Epithelial cell of proximal tubule (primary cell): Measurements from ENCODE around the gene CCDC57. TPM values are rescaled to one million over a fixed set of nuclear protein-coding genes. Genes with fewer than 3 reads are reported as not detected.

Experiments used
- DNase-seq: peaks from one replicate; pipeline ENCODE4 v3.0.0-alpha.2; 2011; ENCODE audit warnings: low read depth
- H3K4me3 ChIP-seq: 2 replicates; pipeline ENCODE4 v1.5.1; 2011; ENCODE audit warnings: low read depth, mild to moderate bottlenecking, low read length
- total RNA-seq: library from RNA; depleted of rRNA; stranded (reverse); fragments of >200 nt; gene quantifications from 2 replicates; pipeline ENCODE4 v1.2.3, GENCODE V29; 2015
- TF ChIP-seq, protein P1 (sequence below): conservative IDR thresholded peaks from 2 replicates; pipeline ENCODE4 v1.5.1; 2012; ENCODE audit warnings: low read depth, mild to moderate bottlenecking, low read length

Gene CCDC57
- total RNA-seq, 1 donor from 2014 or later, result 10.8 TPM

DNA sequence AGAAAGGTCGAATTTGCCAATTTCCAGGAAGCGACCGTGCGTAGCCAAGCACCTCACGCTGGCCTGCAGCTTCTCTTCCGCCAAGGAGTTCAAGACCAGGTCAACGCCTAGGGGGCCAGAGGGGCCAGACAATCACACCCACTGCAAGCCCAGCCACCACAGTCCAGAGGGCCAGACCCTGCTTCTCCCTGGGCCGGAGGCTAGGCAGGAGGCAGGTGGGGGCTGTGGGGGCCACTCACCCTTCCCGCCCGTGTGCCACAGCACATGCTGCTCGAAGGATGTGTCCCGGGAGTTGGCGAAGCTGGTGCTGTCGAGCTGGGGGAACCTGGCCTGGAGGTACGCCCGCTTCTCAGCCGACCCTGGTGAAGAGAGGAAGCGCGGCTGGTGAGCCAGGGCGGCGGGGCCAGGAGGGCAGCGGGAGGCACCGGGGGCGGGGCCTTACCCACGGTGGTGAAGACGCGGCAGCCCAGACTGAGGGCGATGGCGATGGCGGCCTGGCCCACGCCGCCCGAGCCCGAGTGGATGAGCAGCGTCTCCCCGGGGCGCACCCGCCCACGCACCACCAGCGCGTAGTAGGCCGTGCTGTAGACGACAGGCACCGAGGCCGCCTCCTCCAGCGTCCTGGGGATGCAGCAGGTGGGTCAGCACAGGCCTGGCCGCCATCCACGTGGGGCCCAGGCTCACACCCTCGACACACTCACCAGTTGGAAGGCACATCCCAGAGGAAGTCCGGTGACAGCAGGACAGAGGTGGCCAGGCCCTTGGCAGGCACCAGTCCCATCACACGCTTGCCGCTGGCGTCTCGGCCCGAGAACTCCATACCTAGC is 128.9 kb downstream of the CCDC57 start:
- DNase-seq, result no peak
- TF ChIP-seq, protein P1, sequence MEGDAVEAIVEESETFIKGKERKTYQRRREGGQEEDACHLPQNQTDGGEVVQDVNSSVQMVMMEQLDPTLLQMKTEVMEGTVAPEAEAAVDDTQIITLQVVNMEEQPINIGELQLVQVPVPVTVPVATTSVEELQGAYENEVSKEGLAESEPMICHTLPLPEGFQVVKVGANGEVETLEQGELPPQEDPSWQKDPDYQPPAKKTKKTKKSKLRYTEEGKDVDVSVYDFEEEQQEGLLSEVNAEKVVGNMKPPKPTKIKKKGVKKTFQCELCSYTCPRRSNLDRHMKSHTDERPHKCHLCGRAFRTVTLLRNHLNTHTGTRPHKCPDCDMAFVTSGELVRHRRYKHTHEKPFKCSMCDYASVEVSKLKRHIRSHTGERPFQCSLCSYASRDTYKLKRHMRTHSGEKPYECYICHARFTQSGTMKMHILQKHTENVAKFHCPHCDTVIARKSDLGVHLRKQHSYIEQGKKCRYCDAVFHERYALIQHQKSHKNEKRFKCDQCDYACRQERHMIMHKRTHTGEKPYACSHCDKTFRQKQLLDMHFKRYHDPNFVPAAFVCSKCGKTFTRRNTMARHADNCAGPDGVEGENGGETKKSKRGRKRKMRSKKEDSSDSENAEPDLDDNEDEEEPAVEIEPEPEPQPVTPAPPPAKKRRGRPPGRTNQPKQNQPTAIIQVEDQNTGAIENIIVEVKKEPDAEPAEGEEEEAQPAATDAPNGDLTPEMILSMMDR, result no peak
- H3K4me3 ChIP-seq, result no peak overlapping the region

DNA sequence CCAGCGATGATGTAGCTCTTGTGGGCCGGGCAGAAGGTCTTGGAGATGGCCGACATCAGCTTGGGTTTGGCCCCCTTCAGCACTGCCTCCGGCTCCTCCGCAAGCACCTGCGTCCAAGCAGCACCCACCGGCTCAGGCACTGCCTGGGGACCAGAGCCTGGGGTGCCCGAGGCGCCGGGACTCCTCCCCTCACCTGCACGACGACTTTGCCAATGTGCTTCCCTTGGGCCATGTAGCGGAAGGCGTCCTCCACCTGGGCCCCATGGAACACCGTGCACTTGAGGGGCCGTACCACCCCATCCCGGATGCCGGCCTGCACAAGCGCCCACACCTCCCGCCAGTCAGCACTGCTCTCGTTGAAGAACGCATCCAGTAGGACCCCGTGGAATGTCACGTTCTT is 129.6 kb downstream of the CCDC57 start:
- H3K4me3 ChIP-seq, result no peak overlapping the region
- DNase-seq, result no peak
- TF ChIP-seq, protein P1, result no peak

DNA sequence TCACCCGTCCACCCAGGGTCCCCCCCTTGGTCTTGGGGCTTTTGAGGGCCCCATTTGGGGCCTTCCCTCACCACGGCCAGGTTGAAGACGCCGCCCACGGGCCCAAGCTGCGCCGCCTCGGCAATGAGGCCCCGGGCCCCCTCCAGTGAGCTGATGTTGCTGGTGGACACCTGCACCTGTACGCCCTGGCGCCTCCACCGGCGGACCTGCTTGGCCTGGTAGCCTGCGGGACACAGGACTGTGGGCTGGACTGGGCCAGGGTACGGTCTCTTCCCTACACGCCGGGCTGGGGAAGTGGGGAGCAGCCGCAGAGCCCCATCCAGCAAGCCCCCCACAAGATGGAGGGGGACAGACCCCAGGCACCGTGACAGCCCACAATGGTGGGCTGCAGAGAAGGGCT is 130.2 kb downstream of the CCDC57 start:
- DNase-seq, result no peak
- TF ChIP-seq, protein P1, result no peak
- H3K4me3 ChIP-seq, result no peak overlapping the region

DNA sequence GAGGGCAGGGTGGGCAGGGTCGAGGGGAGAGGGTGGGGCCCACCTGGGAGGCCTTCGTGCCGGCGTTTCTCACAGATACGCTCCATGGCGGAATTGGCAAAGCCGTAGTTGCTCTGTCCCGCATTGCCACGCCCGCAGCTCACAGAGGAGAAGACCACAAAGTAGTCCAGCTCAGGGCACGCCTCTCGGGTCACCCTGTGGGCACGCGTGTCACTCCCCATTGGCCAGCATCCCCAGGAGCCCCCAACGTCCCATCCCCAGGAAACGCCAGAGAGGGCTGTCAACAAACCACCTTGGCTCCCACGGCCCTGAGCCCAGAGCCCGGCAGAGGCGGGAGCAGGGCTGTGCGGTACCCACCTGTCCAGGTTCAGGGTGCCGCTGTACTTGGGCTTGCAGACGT is 130.7 kb downstream of the CCDC57 start:
- TF ChIP-seq, protein P1, result no peak
- H3K4me3 ChIP-seq, result no peak overlapping the region
- DNase-seq, result no peak

DNA sequence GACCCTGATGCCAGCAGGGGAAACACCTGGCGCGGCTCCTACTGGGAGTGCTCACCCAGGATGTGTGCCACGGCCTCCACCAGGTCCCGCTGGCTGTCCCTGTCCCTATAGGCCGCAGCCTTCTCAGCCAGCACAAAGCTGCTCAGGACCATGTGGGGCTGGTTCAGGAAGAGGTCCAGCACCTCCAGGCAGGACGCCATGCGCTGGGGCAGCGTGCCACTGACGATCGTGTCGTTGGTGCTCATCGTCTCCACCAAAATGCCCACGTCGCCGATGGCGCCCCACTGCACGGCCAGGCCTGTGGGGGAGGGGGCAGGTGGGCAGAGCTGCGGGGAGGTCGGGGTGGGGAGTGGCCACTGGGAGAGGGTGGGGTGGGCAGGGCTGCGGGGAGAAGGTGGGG is 131.1 kb downstream of the CCDC57 start:
- TF ChIP-seq, protein P1, result no peak
- no peak for DNase-seq
- no peak overlapping the region for H3K4me3 ChIP-seq

DNA sequence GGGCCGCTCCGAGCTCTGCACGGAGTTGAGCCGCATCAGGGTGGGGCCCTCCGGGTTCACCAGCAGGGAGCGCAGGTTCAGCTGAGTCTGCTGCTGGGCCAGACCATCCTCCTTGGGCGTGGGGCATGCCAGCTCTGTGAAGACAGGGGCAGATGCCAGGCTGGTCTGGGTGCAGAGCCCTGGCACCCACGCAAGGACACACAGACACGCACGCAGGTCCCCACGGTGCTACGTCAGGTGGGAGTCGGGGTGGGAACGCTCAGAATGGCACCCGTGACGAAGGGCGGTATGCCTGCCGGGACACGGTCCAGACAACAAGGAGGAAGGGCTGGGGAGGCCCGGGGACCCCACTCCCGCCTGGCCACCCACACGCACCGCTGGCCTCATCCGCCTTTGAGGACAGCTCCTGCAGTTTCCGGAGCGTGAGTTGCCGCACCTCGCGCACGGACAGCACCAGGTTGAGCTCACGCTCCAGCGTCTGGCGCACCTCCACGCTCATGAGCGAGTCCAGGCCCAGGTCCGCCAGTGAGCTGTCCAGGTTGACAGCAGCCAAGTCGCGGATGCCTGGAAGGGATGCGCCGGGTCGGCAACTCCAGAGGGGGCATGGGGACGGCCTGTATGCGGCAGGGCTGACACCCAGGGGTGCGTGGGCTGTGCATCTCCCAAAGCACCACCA is 131.7 kb downstream of the CCDC57 start:
- H3K4me3 ChIP-seq, result no peak overlapping the region
- TF ChIP-seq, protein P1, result no peak
- no peak for DNase-seq
